HEK293 (cell line): ENCODE results near the gene NAXE.

Source experiments
- CTCF ChIP-seq: fragments of 450-650 bp; formaldehyde crosslinking; IDR thresholded peaks from 2 replicates; pipeline ENCODE4 v1.5.1; 2016; ENCODE audit warnings: missing biosample characterization, missing genetic modification characterization
- KLF1 ChIP-seq: fragments of 450-650 bp; formaldehyde crosslinking; IDR thresholded peaks from 2 replicates; pipeline ENCODE4 v1.5.1; 2016; ENCODE audit warnings: missing biosample characterization, missing genetic modification characterization
- KLF10 ChIP-seq: fragments of 450-650 bp; IDR thresholded peaks from 2 replicates; pipeline ENCODE4 v1.5.1; 2018; ENCODE audit warnings: missing biosample characterization, mild to moderate bottlenecking, missing genetic modification characterization
- YY1 ChIP-seq: fragments of 450-650 bp; formaldehyde crosslinking; IDR thresholded peaks from 2 replicates; pipeline ENCODE4 v1.5.1; 2018; ENCODE audit warnings: missing biosample characterization, missing genetic modification characterization
- ZFP3 ChIP-seq: fragments of 450-650 bp; formaldehyde crosslinking; IDR thresholded peaks from 2 replicates; pipeline ENCODE4 v1.5.1; 2016; ENCODE audit warnings: low read depth, missing biosample characterization, missing genetic modification characterization
- ZFP69B ChIP-seq: fragments of 450-650 bp; formaldehyde crosslinking; IDR thresholded peaks from 2 replicates; pipeline ENCODE4 v1.5.1; 2016; ENCODE audit warnings: missing biosample characterization, missing genetic modification characterization
- ZNF341 ChIP-seq: fragments of 450-650 bp; formaldehyde crosslinking; IDR thresholded peaks from 2 replicates; pipeline ENCODE4; 2016; ENCODE audit warnings: low read depth, missing biosample characterization, missing genetic modification characterization
- ZNF423 ChIP-seq: fragments of 450-650 bp; formaldehyde crosslinking; IDR thresholded peaks from 2 replicates; pipeline ENCODE4 v1.5.1; 2016; ENCODE audit warnings: missing biosample characterization, missing genetic modification characterization
- ZNF600 ChIP-seq: fragments of 450-650 bp; formaldehyde crosslinking; IDR thresholded peaks from 2 replicates; pipeline ENCODE4 v1.5.1; 2016; ENCODE audit warnings: missing biosample characterization, missing genetic modification characterization
- ZNF639 ChIP-seq: fragments of 450-650 bp; formaldehyde crosslinking; IDR thresholded peaks from 2 replicates; pipeline ENCODE4 v1.5.1; 2016; ENCODE audit warnings: missing biosample characterization, missing genetic modification characterization
- ZNF660 ChIP-seq: fragments of 450-650 bp; IDR thresholded peaks from 2 replicates; pipeline ENCODE4 v1.5.1; 2018; ENCODE audit warnings: missing biosample characterization, mild to moderate bottlenecking, missing genetic modification characterization
- ZNF785 ChIP-seq: fragments of 450-650 bp; formaldehyde crosslinking; IDR thresholded peaks from 2 replicates; pipeline ENCODE4 v1.5.1; 2016; ENCODE audit warnings: missing biosample characterization, missing genetic modification characterization
- TF ChIP-seq, protein P1 (sequence below): fragments of 450-650 bp; formaldehyde crosslinking; IDR thresholded peaks from 2 replicates; pipeline ENCODE4 v1.5.1; 2016; ENCODE audit warnings: missing biosample characterization, missing genetic modification characterization, low read depth

- TF ChIP-seq, protein P1, sequence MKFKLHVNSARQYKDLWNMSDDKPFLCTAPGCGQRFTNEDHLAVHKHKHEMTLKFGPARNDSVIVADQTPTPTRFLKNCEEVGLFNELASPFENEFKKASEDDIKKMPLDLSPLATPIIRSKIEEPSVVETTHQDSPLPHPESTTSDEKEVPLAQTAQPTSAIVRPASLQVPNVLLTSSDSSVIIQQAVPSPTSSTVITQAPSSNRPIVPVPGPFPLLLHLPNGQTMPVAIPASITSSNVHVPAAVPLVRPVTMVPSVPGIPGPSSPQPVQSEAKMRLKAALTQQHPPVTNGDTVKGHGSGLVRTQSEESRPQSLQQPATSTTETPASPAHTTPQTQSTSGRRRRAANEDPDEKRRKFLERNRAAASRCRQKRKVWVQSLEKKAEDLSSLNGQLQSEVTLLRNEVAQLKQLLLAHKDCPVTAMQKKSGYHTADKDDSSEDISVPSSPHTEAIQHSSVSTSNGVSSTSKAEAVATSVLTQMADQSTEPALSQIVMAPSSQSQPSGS (tag by site-specific recombination) = no peak
- TF ChIP-seq YY1 (tag by site-specific recombination) (no peak), KLF1 (tag by site-specific recombination) (no peak), ZNF423 (tag by site-specific recombination) (no peak), KLF10 (tag by site-specific recombination) (no peak), ZFP3 (no peak), ZNF600 (tag by site-specific recombination) (no peak), CTCF (tag by site-specific recombination) (no peak), ZFP69B (tag by site-specific recombination) (no peak), ZNF660 (tag by site-specific recombination) (no peak), ZNF785 (tag by site-specific recombination) (no peak), ZNF341 (tag by site-specific recombination) (no peak), ZNF639 (no peak)
Measured at GRCh38 chr1:156566436-156566835, 25.1 kb upstream of the NAXE start.
